Heart left ventricle (tissue), 13 donors: ENCODE measurements around the gene COL1A2.

Experiments used
- CTCF ChIP-seq, 12 donors: fragments of 200-600 bp; sonication (generic) in 4 of 12; IDR thresholded peaks; one replicate each; pipeline versions ENCODE4 v1.5.0 to v1.8.0; 2018 to 2022; ENCODE audit warnings: antibody characterized with exemption in 12 of 12, mild to moderate bottlenecking in 5 of 12
- POLR2A ChIP-seq, 2 donors: fragments of 450-650 bp; IDR thresholded peaks; one replicate each; pipeline ENCODE4 v1.6.1; 2017; ENCODE audit warnings: antibody characterized with exemption in 2 of 2, mild to moderate bottlenecking in 2 of 2, moderate library complexity in 2 of 2
- donor health status: ischemic (EF 13 %, LVEDD 7.1; RV severe dilation, severe dysfunction).
- donor health status: DM: no; HTN: yes; CAD: no.
- donor health status: DM: no; HTN: no; CAD: no.
- donor health status: ischemic (EF 25% LVEDD 6.9; RV normal size, moderate dysfunction).
- donor health status: ischemic (EF 25% LVEDD 5.7; RV mildly dilated, moderate dysfunction).
- donor health status: ischemic (EF 35%, LVEDD 5.7; RV mildly dilated, moderate dysfunction).
- donor health status: nonischemic (EF 11% LVEDD 7.7; RV severe dilation, severe dysfunction).
- donor health status: DM: yes; HTN: yes; CAD: no.
- donor health status: PGD.
- donor health status: ischemic (EF 29% LVEDD 5.4; RV normal size, mild dysfunction).
- donor health status: nonischemic (EF 23%, LVEDD 6.1; RV moderate dilation, normal function).

GRCh38 chr7:94478648-94479214 lies 84.0 kb downstream of the COL1A2 start:
- TF ChIP-seq CTCF (IDR thresholded peaks at IDR 0.05): no peak
- TF ChIP-seq POLR2A (IDR thresholded peaks at IDR 0.05): no peak
